GM12874 (cell line): Measurements from ENCODE around the gene ANAPC15.

ENCODE experiments used
- TF ChIP-seq, protein P1 (sequence below): IDR thresholded peaks from 2 replicates; pipeline ENCODE4 v1.5.1; 2011; ENCODE audit warnings: low read depth, mild to moderate bottlenecking, control low read depth, low read length, moderate library complexity; ENCODE audit not compliant: insufficient read depth

The ANAPC15 gene

DNA sequence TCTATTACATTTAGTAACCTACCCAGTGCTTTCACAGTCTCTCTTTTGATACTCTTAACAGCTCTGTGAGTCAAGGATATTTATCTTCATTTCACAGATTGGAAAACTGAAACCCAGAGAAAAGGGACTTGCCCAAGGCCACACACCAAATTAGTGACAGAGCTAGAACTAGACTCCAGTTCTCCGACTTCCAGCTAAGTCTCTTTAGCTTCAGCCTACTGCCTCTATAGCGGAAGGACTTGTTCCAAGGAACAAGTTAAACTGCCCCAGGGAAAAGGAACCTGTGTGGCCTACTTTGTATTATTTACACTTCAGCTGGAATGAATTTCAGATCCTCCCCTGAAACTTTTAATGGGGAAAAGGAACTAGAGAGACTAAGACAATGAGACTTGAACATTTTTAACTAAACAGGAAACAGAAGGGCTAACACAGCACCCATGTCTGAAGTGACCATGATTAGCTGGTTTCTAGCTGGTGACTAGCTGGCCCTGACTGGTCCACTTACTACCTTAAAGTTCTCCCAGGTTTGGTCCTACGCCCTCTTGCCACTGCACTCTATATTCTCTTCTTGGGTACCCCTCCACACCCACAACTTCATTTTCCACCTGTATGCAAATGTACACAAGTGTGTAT is 30.6 kb downstream of the ANAPC15 start:
- TF ChIP-seq, protein P1, sequence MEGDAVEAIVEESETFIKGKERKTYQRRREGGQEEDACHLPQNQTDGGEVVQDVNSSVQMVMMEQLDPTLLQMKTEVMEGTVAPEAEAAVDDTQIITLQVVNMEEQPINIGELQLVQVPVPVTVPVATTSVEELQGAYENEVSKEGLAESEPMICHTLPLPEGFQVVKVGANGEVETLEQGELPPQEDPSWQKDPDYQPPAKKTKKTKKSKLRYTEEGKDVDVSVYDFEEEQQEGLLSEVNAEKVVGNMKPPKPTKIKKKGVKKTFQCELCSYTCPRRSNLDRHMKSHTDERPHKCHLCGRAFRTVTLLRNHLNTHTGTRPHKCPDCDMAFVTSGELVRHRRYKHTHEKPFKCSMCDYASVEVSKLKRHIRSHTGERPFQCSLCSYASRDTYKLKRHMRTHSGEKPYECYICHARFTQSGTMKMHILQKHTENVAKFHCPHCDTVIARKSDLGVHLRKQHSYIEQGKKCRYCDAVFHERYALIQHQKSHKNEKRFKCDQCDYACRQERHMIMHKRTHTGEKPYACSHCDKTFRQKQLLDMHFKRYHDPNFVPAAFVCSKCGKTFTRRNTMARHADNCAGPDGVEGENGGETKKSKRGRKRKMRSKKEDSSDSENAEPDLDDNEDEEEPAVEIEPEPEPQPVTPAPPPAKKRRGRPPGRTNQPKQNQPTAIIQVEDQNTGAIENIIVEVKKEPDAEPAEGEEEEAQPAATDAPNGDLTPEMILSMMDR: no peak

DNA sequence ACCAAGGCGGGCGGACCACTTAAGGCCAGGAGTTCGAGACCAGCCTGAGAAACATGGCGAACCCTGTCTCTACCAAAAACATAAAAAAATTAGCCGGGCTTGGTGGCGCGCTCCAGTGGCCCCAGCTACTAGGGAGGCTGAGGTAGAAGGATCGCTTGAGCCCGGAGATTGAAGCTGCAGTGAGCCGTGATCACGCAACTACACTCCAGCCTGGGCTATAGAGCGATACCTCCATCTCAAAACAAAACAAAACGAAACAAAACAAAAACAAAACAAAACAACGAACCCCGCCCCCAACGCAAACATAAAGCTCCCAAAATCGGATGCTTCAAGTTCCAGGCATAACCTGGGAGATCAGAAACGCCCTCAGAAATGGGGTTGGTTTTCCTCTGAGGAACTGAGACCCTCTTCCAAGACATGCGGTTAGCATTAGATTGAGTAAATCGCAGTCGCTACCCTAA is 31.3 kb downstream of the ANAPC15 start:
- TF ChIP-seq, protein P1: no peak

DNA sequence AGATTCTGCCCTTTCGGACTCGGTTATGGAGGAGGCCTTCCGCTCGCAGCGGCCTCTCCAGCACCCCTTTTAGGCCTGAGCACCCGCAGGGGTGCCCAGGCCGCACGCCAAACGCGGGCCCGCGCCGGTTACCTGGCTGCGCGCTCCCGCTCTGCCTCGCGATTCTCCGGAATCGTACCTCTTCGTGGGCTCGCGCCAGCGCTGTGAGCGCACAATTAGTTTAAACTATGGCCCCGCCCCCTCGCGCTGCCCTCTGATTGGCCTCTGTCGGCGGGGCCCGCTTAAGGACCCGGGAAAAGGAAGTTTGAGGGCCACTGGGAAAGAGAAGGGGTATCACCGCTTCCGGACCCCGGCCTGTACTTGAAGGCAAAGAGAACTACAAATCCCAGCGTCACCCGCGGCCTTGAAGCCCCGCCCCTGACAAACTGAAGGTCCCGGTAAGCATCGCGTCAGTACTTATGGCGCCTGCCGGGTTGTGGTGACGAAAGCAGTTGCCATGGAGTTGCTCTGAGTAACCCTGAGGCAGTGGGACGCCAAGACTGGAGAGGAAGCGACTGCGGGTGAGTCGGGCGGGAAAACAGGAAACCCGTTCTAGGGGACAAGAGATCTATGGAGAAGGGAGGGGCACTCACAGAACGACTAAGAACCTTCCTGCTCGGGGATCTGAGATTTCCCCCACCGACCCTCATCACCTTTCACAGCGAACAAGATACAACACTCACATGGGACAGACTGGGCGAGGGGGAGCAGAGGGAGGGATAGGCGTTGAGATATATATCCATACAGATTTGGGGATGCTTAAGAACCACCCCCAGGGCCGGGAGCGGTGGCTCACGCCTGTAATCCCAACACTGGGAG is 31.9 kb downstream of the ANAPC15 start, which contains the start of the genes LRRC51 and NUMA1:
Gene LRRC51, plus strand, starts transcription at position 525 of the 858 bp plus-strand sequence. CDS start 8,234 bp downstream, outside the sequence.
Gene NUMA1, minus strand, starts transcription at position 217 of the 858 bp plus-strand sequence. CDS start 44,599 bp downstream, outside the sequence.
- TF ChIP-seq, protein P1: no peak

DNA sequence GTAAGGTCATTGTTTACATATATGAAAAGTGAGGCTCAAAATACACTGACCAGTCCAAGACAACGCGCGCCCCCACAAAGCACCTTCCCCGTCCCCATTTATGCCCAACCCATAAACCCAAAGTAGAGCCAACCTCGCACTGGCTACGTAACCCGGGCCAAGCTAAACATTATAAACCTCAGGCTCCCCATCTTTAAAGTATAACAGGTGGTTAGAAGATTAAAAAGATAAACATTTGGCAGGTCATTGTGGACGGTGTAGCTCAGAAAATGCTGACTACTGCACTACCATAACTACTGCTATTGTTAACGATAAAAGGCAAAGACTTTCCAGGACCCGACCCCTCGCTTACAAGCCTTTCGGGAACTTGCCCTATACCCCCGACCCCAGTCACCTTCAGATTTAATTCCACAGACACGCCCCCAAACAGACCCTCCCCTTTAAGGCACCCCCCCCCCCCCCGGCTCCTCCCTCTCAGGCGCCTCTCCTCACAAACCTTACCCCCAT is 32.6 kb downstream of the ANAPC15 start:
- TF ChIP-seq, protein P1: no peak

DNA sequence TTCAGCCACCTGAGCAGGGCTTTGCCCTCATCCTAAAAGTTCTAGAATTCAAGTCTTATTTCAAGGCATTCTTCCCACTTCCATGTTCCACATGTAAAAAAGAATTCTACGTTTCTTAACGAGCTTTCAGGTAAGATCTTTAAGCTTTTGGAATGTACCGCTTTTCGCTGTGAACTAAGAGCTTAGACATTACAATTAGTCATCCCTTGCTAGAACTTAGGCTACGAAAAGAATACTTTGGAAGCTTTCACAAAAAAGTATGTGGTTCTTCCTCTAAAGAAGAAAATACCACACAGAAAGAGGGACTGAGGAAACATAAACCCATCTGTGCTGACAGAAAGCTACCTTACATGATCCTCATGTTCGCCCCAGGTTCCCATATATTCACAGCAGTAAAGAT is 34.0 kb downstream of the ANAPC15 start:
- TF ChIP-seq, protein P1: no peak

DNA sequence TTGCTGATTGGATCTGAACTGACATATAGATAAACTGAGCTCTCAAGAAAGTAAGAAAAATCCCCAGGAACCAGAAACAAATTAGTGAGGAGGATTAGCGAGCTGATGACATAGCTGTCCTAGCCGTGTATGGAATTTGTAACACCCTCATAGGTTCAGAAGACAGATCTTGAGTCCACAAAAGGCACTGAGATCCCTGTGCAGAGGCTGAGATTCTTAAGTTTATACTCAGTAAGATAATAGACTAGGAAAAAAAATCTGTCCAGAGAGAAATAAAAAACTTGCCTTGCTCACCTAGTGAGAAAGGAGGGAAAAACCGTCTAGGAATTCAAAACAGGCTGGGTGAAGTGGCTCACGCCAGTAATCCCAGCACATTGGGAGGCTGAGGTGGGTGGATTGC is 36.7 kb downstream of the ANAPC15 start:
- TF ChIP-seq, protein P1: no peak

DNA sequence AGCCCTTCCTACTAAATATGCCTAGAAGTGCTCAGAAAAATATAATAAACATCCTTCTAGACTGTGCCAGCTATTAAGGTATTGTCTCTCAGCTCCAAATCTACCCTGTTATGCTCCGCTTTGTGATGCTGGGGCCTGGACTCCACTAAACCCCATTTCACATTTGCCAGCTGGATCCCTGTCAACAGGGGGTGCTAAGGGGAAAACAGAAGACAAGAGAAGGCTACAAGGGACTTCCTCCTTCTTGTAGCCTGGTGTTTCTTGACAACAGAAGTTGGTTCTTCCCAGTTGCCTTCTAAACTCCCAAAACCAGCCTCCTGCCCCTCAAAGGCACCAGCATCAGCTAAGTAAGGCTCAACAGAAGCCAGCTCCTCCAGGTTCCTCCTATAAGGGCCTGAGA is 37.4 kb downstream of the ANAPC15 start:
- TF ChIP-seq, protein P1: peak; percentile 15; the same call in 1 of the 2 replicates
